Fibroblast of skin of back (primary cell): ENCODE results near the gene SMPX.

Experiments used
- DNase-seq: peaks from one replicate; pipeline ENCODE4 v3.0.0-alpha.2; 2013

The SMPX gene

DNA sequence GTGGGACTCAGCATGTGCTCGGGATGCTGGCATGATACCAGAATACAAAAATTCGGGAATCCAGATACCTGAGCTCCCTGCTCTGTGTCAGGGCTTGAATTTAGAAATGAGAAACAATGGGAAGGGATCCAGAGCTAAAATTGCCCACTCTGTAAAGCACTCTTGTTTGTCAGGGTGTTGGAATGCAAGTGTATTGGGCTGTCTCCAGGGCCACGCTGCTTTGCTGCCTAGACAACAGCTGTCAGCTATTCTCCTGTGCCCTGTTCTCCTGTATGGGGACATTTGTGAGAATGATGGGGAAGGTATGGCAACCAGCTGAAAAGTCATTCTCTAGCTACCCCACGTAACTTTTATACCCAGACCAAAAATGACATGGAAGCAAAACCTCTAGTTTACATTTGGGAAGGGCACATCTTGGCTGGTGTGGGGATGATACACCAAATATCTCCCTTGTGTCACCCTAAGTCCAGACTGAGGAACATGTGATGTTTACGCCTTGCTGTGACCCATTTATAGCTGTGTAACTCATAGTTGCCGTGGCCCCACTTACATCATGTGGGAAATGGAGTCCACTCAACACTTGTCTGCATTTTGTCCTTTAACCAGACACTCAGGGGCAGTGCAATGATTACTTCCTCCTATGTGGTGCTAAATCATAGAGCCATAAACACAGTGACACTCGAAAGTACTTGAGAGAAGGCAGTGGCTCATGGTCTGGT is 46.6 kb downstream of the SMPX start:
- DNase-seq, result no peak

DNA sequence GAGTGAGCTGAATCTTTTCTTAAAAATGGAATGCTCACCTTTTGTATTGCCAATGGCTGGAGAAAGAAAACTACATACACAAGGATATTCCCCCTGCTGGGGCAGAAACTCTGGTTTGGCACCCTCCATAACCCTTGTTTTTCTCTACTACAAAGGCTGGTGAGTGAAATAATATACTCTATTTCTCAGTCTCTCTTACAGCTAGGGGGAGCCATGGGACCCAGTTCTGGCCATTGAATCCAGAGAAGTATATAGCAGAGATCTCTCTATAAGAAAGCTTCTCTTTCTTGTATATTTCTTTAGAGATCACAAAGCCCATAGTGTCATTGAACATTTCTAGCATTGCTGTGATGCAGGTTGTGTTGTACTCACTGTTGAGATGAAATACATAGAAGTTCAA is 49.8 kb downstream of the SMPX start:
- no peak for DNase-seq

DNA sequence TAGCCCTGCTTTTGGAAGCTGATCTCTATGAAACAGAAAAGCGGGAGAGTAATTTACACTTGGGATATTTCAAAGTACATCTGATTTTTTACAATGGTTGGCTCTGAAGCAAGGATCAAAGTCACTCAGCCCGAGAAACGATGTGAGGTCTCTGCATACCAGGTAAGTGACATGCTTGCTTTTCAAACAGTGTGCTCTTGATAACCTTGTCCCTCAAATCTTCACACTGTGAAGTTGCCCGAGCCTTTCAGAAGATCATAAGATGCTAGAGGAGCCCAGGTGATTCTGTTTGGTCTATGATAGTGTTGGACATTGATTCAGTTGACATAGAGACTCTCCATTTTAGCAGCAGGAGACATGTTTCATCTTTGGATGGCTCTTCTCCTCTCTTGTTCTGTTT is 52.7 kb downstream of the SMPX start:
- no peak for DNase-seq

DNA sequence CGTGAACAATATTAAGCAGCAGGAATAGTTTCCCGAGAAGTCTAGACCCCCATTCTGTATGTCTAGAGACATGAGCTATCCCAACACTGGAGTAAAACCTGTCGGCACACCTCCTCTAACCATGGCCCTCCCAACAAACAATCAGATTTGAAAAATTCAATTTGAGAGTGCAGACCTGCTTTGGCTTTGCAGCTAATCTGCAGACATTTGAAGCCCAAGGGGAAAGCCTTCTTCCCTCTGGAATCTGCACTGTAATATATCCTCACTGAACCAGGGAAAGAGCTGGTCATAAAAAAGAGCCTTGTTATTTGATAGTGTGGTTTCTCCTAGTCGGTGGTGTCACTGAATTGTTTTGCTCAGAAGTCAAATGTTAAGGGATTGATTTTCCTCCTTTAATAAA is 55.2 kb downstream of the SMPX start:
- DNase-seq, result no peak

DNA sequence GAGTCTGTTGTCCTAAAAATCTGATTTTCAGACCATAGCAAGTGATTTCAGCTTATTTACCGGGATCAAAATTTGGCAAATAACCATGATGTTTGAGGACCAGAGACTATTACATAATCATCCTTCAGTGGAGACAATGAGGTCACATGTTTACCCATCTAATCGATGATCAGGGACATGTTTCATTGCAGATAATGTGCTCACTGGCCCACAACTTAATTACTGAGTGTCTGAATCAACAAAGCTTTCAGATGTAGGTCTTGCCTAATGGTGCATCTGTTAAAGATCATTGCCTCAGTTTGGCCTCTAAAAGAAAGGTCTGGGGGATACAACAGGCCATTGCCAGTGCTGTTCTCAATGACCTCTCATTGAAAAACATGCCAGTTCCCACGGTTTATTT is 56.9 kb downstream of the SMPX start:
- no peak for DNase-seq

DNA sequence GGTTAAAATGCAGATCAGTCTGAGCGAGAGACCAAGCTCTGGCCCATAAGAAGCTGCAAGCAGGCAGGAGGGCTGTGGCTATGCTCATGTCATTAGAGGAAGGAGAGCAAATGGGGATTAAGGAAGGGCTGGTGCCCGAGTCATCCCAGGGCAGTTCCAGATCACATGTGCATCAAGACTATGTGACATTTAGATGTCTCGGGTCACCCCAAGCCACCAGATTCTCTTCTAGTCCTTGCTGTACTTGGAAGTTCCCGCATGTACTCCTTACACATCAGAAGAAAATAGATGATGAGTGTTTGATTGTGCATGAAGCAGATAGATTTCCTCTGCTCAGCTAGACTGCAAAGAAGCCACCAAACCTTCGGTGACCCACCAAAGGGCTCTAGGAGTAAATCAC is 57.6 kb downstream of the SMPX start:
- DNase-seq, result no peak

GRCh38 chrX:21699136-21699535 is 58.8 kb downstream of the SMPX start:
- peak; percentile 75 for DNase-seq

GRCh38 chrX:21698272-21698671 is 59.6 kb downstream of the SMPX start:
- no peak for DNase-seq

DNA sequence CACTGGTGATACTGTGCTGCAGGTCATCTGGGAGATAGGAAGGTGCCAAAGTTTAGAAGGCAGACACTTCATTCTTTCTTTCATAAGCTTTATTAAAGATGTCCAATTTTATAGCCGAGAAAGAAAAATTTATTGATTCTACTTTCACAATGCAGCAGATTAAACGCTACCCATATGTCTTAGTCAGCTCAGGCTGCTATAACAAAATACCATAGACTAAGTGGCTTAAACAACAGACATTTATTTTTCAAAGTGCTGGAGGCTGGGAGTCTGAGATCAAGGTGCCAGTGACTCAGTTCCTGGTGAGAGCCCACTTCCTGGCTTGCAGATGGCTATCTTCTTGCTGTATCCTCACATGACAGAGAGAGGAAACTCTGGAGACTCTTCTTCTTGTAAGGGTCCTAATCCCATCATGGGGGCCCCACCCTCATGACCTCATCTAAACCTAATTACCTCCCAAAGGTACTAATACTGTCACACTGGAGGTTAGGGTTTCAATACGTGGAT is 66.4 kb downstream of the SMPX start:
- DNase-seq, result no peak

- DNase-seq, result peak; percentile 60
Observed at GRCh38 chrX:21683941-21684340, 74.0 kb downstream of the SMPX start.

DNA sequence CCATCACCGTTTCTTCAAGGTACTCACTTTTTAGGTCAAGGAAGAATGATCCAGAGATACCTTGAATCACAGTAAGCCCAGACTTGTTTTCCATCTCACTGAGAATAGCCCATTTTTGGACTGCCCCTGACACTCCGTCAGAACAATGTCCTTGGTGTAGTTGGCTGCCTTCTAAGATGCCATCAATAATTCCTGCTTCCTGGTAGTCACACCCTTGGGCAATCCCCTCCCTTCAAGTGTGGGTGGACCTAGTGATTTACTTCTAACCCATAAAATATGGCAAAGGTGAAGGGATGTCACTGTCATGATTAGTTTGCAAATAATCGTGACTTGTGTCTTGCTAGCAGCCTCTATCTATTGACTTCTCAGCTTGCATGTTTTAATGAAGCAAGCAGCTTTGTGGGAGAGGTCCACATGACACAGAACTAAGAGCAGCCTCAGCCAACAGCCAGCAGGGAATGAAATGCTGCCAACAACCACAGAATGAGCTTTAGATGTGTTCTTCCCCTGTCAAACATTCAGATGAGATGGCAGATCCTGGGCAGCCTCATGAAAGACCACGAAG is 79.8 kb downstream of the SMPX start:
- no peak for DNase-seq

- DNase-seq, result no peak
Observed at GRCh38 chrX:21675931-21676330, 82.0 kb downstream of the SMPX start.

DNA sequence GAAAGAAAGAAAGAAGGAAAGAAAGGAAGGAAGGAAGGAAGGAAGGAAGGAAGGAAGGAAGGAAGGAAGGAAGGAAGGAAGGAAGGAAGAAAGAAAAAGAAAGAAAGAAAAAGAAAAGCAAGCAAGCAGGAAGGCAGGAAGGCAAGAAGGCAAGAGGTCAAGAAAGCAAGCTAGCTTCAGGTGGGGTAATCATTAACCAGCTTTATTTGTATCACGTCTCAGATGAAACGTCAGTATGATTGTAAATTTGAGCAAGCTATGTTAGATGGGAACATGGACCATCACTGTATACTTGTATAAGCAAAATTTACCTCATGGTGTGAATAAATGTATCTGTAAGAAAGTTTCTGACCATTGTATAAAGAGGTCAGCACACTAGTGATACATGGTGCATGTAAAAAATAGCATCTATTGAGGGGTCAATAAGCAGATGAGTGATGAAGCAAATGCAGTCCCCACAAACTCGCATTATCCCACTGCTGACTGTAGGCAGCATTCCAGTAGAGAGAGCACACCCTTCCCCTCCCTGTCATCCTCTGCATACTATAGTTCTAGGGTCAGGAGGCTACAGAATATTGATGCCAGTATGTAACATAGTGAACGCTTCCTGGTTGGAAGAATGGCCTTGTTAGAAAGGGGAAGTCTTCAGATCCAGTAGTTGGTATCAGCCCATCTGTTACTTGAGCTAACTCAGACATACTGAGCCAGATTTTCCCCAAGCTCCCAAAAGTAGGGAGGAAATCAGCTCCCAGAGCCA is 83.3 kb downstream of the SMPX start:
- DNase-seq, result no peak

- DNase-seq, result peak; percentile 71
Observed at GRCh38 chrX:21666679-21667078, 91.2 kb downstream of the SMPX start.

DNA sequence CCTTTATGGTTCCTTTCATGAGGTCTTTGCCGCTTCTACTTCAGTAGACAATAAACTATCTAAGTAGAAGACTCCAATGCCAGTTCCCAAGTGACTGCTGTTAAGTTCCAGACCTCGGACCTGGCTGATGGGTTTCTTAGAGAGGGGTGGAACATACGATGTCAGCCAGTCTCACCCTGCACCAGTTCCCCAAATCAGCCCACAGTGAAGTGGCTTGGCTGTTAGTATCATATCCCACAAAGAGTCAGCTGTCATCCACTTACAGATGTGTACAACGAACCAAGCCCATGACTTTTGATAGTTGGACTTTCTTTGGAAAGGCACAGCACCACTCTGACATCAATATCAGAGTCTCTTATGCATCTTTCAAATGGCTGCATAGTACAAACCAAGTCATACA is 91.7 kb downstream of the SMPX start:
- DNase-seq, result no peak

GRCh38 chrX:21662761-21663160 is 95.2 kb downstream of the SMPX start:
- DNase-seq, result no peak

DNA sequence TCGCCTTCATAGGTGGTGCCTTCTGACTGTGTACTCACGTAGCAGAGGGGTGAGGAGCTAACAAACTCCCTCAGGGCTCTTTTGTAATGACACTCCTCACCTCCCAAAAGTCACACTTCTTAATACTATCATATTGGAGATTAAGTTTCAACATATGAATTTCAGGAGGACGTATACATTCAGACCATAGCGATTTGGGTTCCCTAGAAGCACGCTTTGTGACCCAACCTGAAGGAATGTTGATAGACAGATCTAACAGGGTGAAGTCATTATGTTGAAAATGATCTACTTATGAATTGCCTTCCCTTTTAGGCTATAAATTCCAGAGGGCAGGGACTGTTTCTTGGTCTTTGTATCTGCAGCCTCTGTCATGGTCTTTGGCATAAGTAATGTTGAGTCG is 96.6 kb downstream of the SMPX start:
- peak; percentile 39 for DNase-seq

DNA sequence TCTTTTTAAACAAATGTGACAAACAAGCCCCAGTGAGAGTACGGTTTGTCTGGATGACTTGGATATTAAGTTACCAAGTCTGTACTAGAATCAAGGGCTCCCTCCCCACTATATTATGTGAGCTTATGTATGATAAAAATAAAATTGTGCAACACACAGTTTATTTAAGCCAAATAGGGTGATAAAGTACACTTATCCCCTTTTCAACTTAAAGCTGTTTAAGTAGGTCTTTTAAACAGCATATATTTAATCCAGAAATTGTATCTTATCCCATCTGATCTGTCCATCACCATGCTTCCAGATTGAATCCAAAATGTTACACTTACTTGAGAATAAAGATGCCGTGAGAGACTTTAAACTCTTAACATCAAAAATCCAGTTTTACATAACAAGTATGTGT is 97.8 kb downstream of the SMPX start:
- no peak for DNase-seq

GRCh38 chrX:21659320-21659719 is 98.6 kb downstream of the SMPX start:
- DNase-seq, result no peak

- no peak for DNase-seq
Observed at GRCh38 chrX:21658746-21659145, 99.2 kb downstream of the SMPX start.

DNA sequence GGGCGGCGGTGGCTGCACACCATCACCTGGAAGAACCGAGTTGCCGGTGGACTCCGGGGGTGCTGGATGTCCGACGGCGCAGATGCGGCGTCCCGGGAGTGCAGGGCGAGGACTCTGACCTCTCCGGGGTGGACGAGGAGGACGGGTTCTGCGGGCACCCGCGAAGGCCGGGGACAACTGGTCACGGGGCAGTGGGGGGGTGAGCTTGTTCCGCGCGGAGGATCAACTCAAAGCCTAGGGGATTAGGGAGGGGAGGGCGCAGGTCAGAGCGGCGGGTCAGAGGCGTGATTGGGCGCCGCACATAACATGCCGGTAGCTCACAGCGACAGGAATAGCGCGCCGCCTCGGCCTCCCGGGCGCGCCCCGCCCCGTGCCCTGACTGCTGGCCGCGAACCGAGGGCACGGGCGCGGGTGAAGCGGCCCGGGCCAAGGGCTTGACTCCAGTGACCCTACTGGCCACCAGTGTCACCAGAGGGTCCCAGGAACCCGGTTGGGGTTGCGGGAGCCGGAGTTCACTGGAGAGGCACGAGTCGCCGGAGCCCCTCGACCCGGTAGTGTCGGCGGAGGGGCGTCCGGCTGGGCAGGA is 99.7 kb downstream of the SMPX start, which contains the start of gene KLHL34:
TSS of gene KLHL34 (minus strand) at position 179 of the 586 bp plus-strand sequence. CDS start 542 bp downstream, outside the sequence.
- DNase-seq, result no peak

DNA sequence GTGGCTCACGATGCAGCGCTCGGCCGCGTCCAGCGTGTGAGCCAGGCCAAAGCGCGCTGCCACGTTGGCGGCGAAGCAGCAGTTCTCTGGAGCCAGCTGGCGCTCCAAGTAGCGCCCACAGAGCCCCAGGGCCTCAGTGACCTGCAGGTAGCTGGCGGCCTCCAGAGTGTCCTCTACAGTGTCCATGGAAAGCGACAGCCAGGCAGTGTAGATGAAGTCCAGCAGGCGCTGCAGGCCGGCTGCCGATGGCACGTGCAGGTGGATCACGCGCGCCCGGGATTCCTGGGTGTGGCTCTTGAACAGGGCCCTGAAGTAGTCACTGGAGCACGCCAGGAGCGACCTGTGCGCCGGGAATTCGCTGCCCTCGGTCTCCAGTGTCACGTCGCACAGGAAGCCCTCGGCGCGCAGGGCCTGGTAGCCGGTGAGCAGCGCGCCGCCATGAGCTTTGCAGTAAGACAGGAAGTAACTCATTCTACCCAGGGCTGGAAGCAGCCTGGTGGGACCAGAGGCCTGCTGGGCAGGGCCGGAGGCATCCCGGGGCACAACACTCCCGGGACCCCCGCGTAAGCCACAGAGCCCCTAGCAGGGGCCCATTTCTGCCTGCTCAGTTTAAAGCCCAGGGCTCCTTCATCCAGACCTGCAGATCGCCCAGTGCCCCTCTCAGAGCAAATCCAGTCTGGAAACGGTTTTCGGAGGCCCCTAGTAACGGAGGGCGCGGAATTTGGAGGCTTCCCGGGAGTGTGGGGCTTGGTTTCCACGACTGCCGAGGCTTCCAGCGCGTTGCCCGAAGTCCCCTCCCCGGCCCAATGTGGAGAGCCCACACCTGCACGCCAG is 100.4 kb downstream of the SMPX start:
- DNase-seq, result no peak
